ENCODE data around the gene CRYAB.
A peak's percentile ranks its signal among the peaks of the same experiment; 100 is the strongest.
"Not testable (repeated sequence)": the region's sequence is repeated elsewhere in the genome, so short reads cannot be mapped to it uniquely, and the experiment has no call there.

CRYAB gene

DNA sequence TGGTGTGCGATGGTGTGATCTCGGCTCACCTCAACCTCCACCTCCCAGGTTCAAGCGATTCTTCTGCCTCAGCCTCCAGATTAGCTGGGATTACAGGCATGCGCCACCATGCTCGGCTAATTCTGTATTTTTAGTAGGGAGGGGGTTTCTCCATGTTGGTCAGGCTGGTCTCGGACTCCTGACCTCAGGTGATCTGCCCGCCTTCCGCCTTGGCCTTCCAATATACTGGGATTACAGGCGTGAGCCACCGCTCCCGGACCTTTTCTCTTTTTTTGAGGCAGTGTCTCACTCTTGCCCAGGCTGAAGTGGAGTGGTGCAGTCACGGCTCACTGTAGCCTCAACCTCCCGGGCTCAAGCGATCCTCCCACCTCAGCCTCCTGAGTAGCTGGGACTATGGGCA lies 21.6 kb upstream of the CRYAB start:
- not testable (repeated sequence) for DNase-seq

DNA sequence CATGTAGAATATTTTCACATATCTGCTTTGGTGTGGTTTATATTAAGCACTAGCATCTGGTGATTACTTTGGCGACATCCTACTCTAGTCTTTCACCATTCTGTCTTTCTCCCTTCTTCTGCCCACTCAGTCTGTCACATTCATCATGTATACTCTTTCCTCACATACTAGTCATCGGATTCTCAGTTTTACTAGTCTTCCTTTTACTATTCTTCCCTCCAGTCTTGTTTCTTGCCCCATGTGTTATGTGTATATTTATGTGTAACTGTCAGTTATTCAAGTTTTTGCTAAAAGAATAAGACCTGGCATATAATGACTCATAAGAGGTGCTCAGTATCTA lies 21.0 kb upstream of the CRYAB start:
- DNase-seq = no peak

DNA sequence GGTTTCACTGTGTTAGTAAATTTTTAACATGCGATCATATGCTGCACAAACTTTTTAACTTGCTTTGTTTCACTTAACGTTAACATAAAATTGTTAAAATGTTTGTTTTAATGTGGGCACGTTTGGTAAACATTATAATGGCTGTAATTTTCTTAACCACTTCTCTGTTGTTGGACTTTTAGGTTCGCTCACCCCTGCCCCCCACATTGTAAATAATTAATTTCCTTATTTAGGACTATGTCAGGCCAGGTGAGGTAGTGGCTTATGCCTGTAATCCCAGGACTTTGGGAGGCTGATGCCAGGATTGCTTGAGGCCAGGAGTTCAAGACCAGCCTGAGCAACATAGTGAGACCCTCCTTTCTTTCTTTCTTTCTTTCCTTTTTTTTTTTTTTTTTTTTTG lies 18.9 kb upstream of the CRYAB start:
- DNase-seq = no peak

DNA sequence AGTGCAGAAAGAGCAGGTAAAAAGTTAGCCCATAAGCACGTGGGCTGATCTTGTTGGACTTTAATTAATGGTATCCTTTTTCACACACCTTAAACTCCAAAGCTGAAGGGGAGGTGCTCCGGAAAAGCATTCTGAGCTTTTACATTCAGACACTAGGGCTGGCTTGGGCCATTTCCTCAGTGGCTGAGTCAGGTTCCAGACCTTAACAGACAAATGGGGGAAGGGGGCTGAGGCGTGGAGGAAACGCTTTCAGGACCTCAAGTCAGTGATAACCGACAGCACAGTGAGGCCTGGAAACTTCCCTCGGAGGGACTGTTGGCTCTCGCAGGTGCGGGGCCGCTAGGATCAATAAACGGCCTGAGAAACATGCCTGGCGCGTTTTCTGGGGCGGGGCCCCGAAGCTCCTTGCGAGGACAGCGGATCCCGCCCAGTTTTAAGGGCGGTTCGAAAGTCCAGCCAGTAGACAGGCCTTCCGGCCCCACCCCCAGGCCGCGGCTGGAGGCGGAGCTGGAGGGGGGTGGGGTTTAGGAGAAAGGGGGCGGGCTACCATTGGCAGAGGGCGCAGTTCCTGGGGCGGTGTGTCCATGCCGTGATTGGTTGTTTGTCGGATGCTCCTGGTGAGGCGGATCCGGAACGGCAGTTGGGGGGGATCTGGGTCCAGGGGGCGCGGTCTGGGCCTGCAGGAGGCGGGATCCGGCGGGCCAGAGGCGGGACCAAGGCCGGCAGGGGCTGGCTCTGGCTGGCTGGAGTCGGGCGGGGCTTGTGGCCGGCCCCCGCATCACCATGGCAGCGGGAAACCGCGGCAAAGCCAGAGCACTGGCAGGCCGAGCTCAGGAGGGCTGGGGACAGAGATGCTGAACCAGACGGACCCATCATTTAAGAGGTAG lies 15.2 kb upstream of the CRYAB start:
- peak; percentile 75 for DNase-seq

DNA sequence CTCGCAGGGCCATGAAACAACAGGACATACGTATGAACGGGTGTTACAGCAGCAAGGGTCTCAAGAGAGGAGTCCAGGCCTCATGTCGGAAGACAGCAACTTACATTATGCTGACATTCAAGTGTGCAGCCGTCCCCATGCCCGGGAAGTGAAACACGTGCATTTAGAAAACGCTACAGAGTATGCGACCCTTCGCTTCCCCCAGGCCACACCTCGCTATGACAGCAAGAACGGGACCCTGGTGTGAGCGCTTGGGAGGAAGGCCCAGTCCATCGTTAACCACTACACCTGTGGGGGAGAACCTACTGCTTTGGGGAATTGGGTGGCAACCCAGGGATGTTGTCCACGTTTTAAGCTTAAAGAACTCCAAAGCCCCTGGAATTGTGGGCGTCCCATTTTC lies 14.4 kb upstream of the CRYAB start:
- no peak for DNase-seq

DNA sequence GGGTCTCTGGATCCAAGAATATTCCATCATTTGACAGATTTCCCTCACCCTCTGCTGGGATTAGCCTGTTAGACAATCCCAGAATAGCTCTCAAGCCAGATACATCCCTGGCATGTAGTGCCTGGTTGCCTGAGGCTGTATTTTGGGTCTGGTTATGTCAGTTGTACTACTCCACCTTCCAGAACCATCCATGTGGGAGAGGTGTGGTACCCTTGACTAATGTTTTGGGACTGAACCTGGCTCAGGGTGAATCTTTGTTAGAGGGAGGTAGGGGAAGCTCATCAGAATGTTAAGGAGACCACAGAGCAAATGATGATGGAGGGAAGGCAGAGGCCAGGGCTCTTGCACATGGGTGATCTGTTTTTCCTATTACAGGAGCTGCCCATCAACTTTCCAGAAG lies 12.4 kb upstream of the CRYAB start:
- DNase-seq = no peak

- no peak for DNase-seq
Observed at GRCh38 chr11:111923351-111923788, 11.8 kb upstream of the CRYAB start.

DNA sequence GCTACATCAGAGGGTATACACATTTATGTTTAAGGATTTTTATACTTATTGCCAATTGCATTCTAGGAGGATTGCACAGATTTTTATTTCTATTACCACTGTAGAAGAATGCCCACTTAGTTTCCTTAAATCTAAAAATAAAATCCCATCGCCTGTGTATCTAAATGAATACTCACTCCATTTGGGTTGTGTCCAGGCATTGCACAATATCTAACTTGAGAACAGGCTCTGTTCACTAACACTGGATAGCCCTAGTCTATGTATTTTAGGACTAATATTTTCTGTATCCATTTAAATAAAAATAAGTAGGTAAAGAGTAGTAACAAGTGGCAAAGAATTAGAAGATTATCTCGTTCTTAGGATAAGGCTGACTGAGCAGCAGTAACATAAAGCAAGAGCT lies 11.2 kb upstream of the CRYAB start:
- no peak for DNase-seq

GRCh38 chr11:111921541-111922230 lies 10.1 kb upstream of the CRYAB start:
- no peak for DNase-seq

- no peak for DNase-seq
Observed at GRCh38 chr11:111920908-111921307, 9.3 kb upstream of the CRYAB start.

DNA sequence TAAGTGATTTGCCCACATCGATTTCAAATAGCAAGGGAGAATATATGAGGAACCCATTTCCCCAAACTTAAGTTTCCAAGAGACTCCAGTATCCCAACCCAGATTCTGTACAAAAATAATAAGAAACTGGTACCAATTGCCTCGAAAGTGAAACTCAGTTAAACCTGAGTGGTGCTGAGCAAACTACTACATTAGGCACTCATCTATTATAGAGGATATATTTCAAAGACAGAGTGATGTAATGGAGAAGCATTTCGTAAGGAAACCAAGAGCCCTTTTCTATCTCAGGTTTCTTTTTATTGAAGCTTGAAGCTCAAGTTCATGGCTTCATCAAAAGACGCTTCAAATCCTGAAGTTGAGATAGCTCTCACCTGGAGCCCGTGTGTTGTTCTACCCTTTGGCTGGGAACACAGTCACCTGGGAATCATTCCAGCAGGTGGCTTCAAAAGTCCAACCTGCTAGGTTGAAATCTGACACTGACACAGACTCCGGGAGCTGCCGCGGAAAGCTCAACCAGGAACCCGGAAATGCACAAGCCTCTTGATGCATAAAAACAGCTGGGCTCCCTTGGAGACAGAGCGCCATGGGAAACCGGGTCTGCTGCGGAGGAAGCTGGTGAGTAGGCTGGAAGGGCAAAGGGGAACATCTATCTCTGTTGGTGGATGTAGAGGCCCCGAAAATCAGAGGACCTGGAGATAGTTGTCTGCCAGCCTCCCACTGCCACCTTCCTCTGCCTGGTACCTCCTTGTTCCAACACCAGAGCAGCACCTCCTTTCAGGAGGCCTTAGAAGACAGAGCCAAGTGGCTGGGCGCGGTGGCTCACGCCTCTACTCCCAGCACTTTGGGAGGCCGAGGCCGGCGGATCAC lies 7.1 kb upstream of the CRYAB start, which contains the start of gene C11orf52:
TSS of gene C11orf52 (plus strand) at position 524 of the 867 bp plus-strand sequence. CDS start at position 584, 60 bp downstream.
- DNase-seq = peak; percentile 66

DNA sequence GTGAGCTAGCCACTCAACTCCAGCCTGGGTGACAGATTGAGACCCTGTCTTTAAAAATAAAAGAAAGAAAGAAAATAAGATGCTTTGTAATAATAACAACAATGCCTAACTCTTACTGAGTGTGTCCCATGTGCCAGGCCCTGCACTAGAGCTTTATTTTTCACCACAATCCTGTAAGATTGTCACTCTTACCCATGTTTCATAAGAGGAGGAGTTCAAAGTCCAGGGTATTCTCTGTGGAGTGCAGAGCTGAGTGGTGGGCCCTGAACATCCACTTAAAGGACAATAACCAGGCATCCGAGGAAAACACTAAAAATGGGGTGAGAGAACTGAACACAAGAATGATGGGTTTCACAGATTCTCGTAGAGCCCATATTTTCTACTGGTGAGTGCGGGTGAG lies 6.2 kb upstream of the CRYAB start:
- no peak for DNase-seq

DNA sequence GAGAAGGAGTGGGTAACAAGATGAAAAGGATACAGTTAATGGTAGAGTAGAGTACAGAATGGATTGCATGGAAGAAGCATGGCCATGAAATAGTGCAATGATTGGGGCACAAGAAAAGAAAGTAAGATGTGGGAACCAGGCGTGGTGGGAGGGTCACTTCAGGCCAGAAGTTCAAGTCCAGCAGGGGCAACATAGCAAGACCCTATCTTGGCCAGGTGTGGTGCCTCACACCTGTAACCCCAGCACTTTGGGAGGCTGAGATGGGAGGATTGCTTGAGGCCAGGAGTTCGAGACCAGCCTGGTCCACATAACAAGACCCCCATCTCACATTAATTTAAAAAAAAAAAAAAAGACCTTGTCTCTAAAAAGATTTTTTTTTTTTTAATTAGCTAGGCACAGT lies 5.7 kb upstream of the CRYAB start:
- DNase-seq = no peak

DNA sequence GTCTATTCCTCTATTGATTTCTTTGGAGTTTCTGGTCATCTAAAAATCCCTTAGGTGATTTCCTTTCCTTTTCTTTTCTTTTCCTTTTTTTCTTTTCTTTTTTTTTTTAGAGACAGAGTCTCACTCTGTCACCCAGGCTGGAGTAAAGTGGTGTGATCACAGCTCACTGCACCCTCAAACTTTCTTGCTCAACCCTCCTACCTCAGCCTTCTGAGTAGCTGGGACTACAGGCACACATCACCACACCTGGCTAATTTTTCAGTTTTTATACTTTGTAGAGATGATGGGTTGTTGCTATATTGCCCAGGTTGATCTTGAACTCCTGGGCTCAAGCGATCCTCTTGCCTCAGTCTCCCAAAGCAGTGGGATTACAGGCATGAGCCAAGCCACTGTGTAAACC lies 5.2 kb upstream of the CRYAB start:
- DNase-seq = no peak

- DNase-seq = no peak
Observed at GRCh38 chr11:111913997-111914396, 2.4 kb upstream of the CRYAB start.

DNA sequence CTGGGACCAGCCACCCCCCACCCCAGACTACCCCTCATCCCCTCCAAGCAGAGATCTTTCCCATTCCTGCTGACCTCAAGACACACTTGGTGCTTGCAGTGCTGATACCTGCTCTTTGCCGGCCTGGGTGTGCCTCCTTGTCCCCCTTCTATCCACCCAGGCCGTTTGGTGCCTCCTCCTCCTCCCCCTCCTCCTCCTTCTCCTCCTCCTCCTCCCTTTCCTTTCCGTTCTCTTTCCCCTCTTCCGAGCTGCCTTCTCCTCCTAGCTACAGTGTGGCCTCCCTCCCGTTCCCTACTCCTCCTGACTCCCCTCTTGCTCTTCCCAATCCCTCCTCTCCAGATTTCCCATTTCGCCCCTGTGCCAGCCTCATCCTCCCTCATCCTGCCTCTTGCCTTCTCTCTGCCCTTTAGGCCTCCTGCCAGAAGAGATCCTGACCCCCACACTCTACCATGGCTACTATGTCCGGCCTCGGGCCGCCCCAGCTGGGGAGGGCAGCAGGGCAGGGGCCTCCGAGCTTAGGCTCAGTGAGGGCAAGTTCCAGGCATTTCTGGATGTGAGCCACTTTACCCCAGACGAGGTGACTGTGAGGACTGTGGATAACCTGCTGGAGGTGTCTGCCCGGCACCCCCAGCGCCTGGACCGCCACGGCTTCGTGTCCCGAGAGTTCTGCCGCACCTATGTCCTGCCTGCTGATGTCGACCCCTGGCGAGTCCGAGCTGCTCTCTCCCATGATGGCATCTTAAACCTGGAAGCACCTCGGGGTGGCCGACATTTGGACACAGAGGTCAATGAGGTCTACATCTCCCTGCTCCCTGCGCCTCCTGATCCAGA lies 1.7 kb upstream of the CRYAB start:
- DNase-seq = no peak

GRCh38 chr11:111912535-111912934 lies 965 bp upstream of the CRYAB start, which contains the start of gene HSPB2:
TSS of gene HSPB2 (plus strand) at chr11:111912734. CDS start at chr11:111912830, 96 bp downstream.
- DNase-seq = no peak

DNA sequence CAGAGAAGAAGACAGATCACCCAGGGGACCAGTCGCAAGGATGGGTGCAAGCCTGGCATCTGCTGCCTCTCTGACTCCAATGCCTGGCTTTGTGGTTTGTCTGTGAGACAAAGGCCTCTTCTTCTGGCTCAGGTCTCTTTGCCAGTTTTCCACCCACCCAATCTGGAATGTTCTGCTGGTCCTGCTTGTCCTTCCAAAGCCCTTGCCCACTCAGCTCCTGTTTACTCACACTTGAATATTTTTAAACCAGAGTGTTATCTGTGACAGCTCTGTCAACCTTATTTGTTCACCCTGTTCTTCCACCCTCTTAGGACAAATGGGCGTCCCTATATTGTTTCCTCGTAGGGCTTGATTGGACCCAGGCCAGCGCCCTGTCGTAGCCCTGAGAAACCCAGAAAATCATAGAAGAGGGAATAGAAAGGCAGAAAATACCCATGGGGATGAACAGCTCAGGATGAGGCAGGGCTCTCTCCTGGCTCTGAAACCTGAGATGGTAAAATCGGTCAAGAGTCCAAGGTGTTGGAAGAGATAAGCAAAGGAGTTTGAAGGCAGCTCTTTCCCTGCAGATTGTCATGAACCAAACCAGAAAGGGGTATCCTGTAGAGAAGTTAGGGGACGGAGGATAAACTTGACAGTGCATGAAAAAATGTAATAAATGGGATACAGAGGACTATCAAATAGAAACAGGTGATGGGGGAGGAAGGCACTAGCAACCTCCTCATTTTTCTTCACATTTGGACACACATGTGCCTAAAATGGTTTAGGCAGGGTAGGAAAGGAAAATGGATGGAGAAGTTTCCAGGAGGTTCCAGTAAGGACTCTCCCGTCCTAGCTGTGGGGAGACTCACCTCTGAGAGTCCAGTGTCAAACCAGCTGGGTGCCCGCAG lies 651 bp downstream of the CRYAB start:
- no peak for DNase-seq

DNA sequence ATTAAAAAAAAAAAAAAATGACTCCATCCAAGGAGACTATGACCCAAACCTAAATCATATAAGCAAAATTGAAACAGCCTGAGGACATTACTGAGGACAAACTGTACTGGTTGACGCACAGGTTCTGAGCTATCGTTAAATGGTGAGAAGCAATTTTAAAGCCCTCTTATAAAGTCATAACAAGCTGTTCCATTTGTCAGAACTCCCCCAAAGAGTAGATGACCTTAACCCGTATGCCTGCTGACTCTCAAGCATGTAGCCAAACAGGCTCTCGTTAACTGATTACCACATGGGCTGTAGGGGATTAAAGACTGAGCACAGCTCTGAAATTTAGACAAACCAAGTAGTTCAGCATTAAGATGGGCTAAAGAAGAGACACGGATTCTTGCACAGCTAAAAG lies 2.2 kb downstream of the CRYAB start:
- DNase-seq = peak; percentile 64

- DNase-seq = no peak
Observed at GRCh38 chr11:111908639-111909305, 2.8 kb downstream of the CRYAB start.

GRCh38 chr11:111906680-111907079 lies 4.9 kb downstream of the CRYAB start:
- no peak for DNase-seq

Measured in NCI-H524 treated with DMSO at 0.1 percent for 48 hours (cell line).